Small intestine (tissue), 7 donors: ENCODE results near the gene SLC22A3. TPM values are rescaled to one million over a fixed set of nuclear protein-coding genes. Genes with fewer than 3 reads are reported as not detected.
A peak's percentile ranks its signal among the peaks of the same experiment; 100 is the strongest.

Experiments
- DNase-seq, 2 donors: peaks; one replicate each; pipeline versions ENCODE4 v3.0.0 to v3.0.0-alpha.2; 2013
- FAIRE-seq: peaks from 2 replicates; lab custom pipeline; 2012; peaks lifted over from hg19 to GRCh38; lab: Jason Lieb, UNC
- H3K27ac ChIP-seq, 3 donors: one replicate each; pipeline ENCODE4 v1.5.1; 2013; ENCODE audit warnings: low read length in 2 of 3, mild to moderate bottlenecking in 2 of 3, control low read depth in 1 of 3, inconsistent platforms in 1 of 3, low read depth in 1 of 3, moderate library complexity in 1 of 3
- H3K27me3 ChIP-seq, 3 donors: one replicate each; pipeline ENCODE4 v1.6.1; 2013; ENCODE audit warnings: low read length in 3 of 3, inconsistent platforms in 1 of 3; ENCODE audit not compliant: control insufficient read depth in 3 of 3, insufficient read depth in 3 of 3
- H3K36me3 ChIP-seq, 3 donors: one replicate each; pipeline ENCODE4 v1.6.1; 2013; ENCODE audit warnings: low read length in 3 of 3, inconsistent platforms in 1 of 3, low read depth in 1 of 3, mild to moderate bottlenecking in 1 of 3, moderate library complexity in 1 of 3; ENCODE audit not compliant: control insufficient read depth in 3 of 3, insufficient read depth in 2 of 3
- H3K4me1 ChIP-seq, 3 donors: one replicate each; pipeline ENCODE4 v1.6.1; 2013; ENCODE audit warnings: low read length in 2 of 3, inconsistent platforms in 1 of 3, low read depth in 1 of 3, mild to moderate bottlenecking in 1 of 3, moderate library complexity in 1 of 3; ENCODE audit not compliant: control insufficient read depth in 3 of 3, insufficient read depth in 2 of 3
- H3K4me3 ChIP-seq, 3 donors: one replicate each; pipeline ENCODE4 v1.5.1; 2013; ENCODE audit warnings: low read length in 3 of 3, control low read depth in 1 of 3, inconsistent platforms in 1 of 3, low read depth in 1 of 3, mild to moderate bottlenecking in 1 of 3, moderate library complexity in 1 of 3
- H3K9me3 ChIP-seq, 2 donors: one replicate each; pipeline ENCODE4 v1.6.1; 2013; ENCODE audit warnings: low read depth in 1 of 2, low read length in 1 of 2; ENCODE audit not compliant: control insufficient read depth in 2 of 2, insufficient read depth in 1 of 2
- WGBS, 3 donors: extraction: QIAGEN DNeasy Blood & Tissue Kit; methylation state at CpG; one replicate each; pipeline ENCODE4 v1.1.7; 2013; 5-methylcytosine and 5-hydroxymethylcytosine counted together
- polyA plus RNA-seq, 4 donors: library from polyadenylated mRNA; stranded (reverse) in 3 of 4; unstranded in 1 of 4; fragments of 200-250 nt in 3 of 4; fragments of 120-200 nt in 1 of 4; gene quantifications; one replicate each; pipeline versions ENCODE4 v1.2.1 to v1.2.3, GENCODE V29; 2013
- donor health status: healthy with polysubstance abuse.
- donor health status: control.
- donor health status: control.
- donor health status: Bipolar disorder and iron deficiency.
- donor health status: healthy.

Gene SLC22A3
- polyA plus RNA-seq, 4 donors: 0.67 to 5.6 (median 2.8) TPM

GRCh38 chr6:160393891-160394653 is 45.9 kb downstream of the SLC22A3 start:
- no peaks in the 10 kb centered on the region for H3K36me3 ChIP-seq
- no peaks in the 10 kb centered on the region for H3K9me3 ChIP-seq
- H3K4me1 ChIP-seq: peaks cover 3 to 11% (median 4%) of the 10 kb centered on the region in 3 donors
- H3K4me3 ChIP-seq: no peak overlapping the region
- peaks cover 0 to 5% (median 0%) of the 10 kb centered on the region in 3 donors for H3K27me3 ChIP-seq
- FAIRE-seq (no peak), DNase-seq (peak in 1 of 2 donors; percentile 35)
- WGBS, 3 donors: 63 to 69% (median 67%) methylated on average over 8 of the region's 8 CpGs
- peak overlapping the region in 1 of 3 donors; percentile 3 for H3K27ac ChIP-seq

DNA sequence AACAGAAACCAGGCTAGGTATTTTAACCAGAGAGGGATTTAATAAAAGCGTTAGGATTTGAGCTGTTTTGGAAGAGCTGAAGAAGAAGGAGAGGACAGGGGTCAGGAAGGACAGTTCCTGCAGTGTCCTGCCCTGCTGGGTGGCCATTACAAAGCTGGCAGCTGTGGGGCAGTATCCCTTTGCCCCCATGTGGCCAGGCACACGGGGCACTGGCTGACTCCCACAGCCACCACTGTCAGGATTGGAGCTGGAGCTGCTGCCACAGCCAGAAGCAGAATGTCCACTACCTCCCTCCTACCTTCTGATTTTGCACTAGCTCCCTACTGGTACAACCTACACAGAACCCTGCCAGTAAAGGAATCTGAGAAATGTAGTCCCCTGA is 46.5 kb downstream of the SLC22A3 start:
- H3K4me3 ChIP-seq: no peak overlapping the region
- H3K36me3 ChIP-seq: no peaks in the 10 kb centered on the region
- H3K9me3 ChIP-seq: no peaks in the 10 kb centered on the region
- FAIRE-seq (no peak), DNase-seq (no peak)
- no peak overlapping the region for H3K27ac ChIP-seq
- peaks cover 0 to 5% (median 0%) of the 10 kb centered on the region in 3 donors for H3K27me3 ChIP-seq
- WGBS, 3 donors: 51 to 74% (median 69%) methylated on average over 2 of the region's 2 CpGs
- H3K4me1 ChIP-seq: peaks cover 3 to 12% (median 4%) of the 10 kb centered on the region in 3 donors

GRCh38 chr6:160395187-160395586 is 47.0 kb downstream of the SLC22A3 start:
- H3K4me3 ChIP-seq: no peak overlapping the region
- no peaks in the 10 kb centered on the region for H3K36me3 ChIP-seq
- peaks cover 0 to 2% (median 0%) of the 10 kb centered on the region in 3 donors for H3K27me3 ChIP-seq
- WGBS, 3 donors: 91 to 96% (median 92%) methylated on average over 3 of the region's 3 CpGs
- H3K9me3 ChIP-seq: no peaks in the 10 kb centered on the region
- FAIRE-seq: no peak
- DNase-seq: no peak
- no peak overlapping the region for H3K27ac ChIP-seq
- peaks cover 3 to 11% (median 4%) of the 10 kb centered on the region in 3 donors for H3K4me1 ChIP-seq

- H3K27me3 ChIP-seq: no peaks in the 10 kb centered on the region
- H3K36me3 ChIP-seq: no peaks in the 10 kb centered on the region
- H3K4me1 ChIP-seq: peaks cover 0 to 8% (median 4%) of the 10 kb centered on the region in 3 donors
- no peak for DNase-seq
- H3K27ac ChIP-seq: no peak overlapping the region
- H3K9me3 ChIP-seq: no peaks in the 10 kb centered on the region
- no peak overlapping the region for H3K4me3 ChIP-seq
- no peak for FAIRE-seq
- 93 to 100% (median 95%) methylated on average over 1 of the region's 1 CpG for WGBS, 3 donors
Observed at GRCh38 chr6:160396292-160396691, 48.1 kb downstream of the SLC22A3 start.

GRCh38 chr6:160398674-160399271 is 50.6 kb downstream of the SLC22A3 start:
- no peaks in the 10 kb centered on the region for H3K9me3 ChIP-seq
- H3K36me3 ChIP-seq: no peaks in the 10 kb centered on the region
- no peak overlapping the region for H3K27ac ChIP-seq
- peaks cover 0 to 3% (median 0%) of the 10 kb centered on the region in 3 donors for H3K4me1 ChIP-seq
- no peaks in the 10 kb centered on the region for H3K27me3 ChIP-seq
- WGBS, 3 donors: 44 to 56% (median 46%) methylated on average over 3 of the region's 3 CpGs
- peak in 1 of 2 donors; percentile 66 for DNase-seq
- FAIRE-seq: no peak
- no peak overlapping the region for H3K4me3 ChIP-seq

- Histone ChIP-seq H3K9me3 (no peaks in the 10 kb centered on the region), H3K4me1 (peaks cover 0 to 3% (median 0%) of the 10 kb centered on the region in 3 donors), H3K27ac (no peak overlapping the region), H3K4me3 (no peak overlapping the region), H3K27me3 (no peaks in the 10 kb centered on the region), H3K36me3 (no peaks in the 10 kb centered on the region)
- DNase-seq (peak in 1 of 2 donors; percentile 55), FAIRE-seq (no peak)
- 63 to 82% (median 63%) methylated on average over 2 of the region's 2 CpGs for WGBS, 3 donors
Observed at GRCh38 chr6:160400446-160400845, 52.3 kb downstream of the SLC22A3 start.

- no peak for DNase-seq
- WGBS, 3 donors: 72 to 88% (median 80%) methylated on average over 5 of the region's 5 CpGs
- no peak for FAIRE-seq
- no peaks in the 10 kb centered on the region for H3K4me1 ChIP-seq
- no peaks in the 10 kb centered on the region for H3K36me3 ChIP-seq
- H3K9me3 ChIP-seq: no peaks in the 10 kb centered on the region
- H3K27ac ChIP-seq: no peak overlapping the region
- no peaks in the 10 kb centered on the region for H3K27me3 ChIP-seq
- no peak overlapping the region for H3K4me3 ChIP-seq
Observed at GRCh38 chr6:160408528-160408927, 60.4 kb downstream of the SLC22A3 start.

- Histone ChIP-seq H3K27ac (no peak overlapping the region), H3K36me3 (no peaks in the 10 kb centered on the region), H3K27me3 (no peaks in the 10 kb centered on the region), H3K4me1 (peaks cover 0 to 15% (median 0%) of the 10 kb centered on the region in 3 donors), H3K4me3 (no peak overlapping the region), H3K9me3 (no peaks in the 10 kb centered on the region)
- DNase-seq (no peak), FAIRE-seq (no peak)
- WGBS, 3 donors: 88 to 95% (median 94%) methylated on average over 2 of the region's 2 CpGs
Observed at GRCh38 chr6:160412993-160413392, 64.8 kb downstream of the SLC22A3 start.
